ENCODE measurements around the gene CD163L1. TPM values are rescaled to one million over a fixed set of nuclear protein-coding genes. Genes with fewer than 3 reads are reported as not detected.

Gene CD163L1
- total RNA-seq, 2 experiments from 2014 or later = not detected

GRCh38 chr12:7373226-7373625 lies 70.7 kb downstream of the CD163L1 start:
- no TSS peak for BruUV-seq (replicated peaks)
- ChIA-PET POLR2A (interaction anchor here (0.6 kb wide), 2 partner anchors 24 to 126 kb away, joined by 3 read pairs; no protein-coding TSS in a partner anchor), CTCF (ENCODE audit: unreplicated experiment) (no interaction called here)
- no peaks in the 10 kb centered on the region for H3K79me2 ChIP-seq (ENCODE audit: insufficient read depth, low read depth, low read length)
- no peaks in the 10 kb centered on the region for H3K36me3 ChIP-seq (ENCODE audit: insufficient read depth, low read length)
- no peak overlapping the region for H3K27ac ChIP-seq (ENCODE audit: low read depth, low read length, poor library complexity, severe bottlenecking)
- intact Hi-C loops (cut with micrococcal nuclease; ENCODE audit: unreplicated experiment) = no loop called here
- no peaks in the 10 kb centered on the region for H3K9me3 ChIP-seq (ENCODE audit: low read length)
- H3K4me3 ChIP-seq (ENCODE audit: low read depth, low read length, poor library complexity, severe bottlenecking) = no peak overlapping the region
- no peaks in the 10 kb centered on the region for H4K20me1 ChIP-seq (ENCODE audit: insufficient read depth, low read length)
- H2AFZ ChIP-seq (ENCODE audit: low read length) = no peak overlapping the region
- H3K9me2 ChIP-seq (ENCODE audit: insufficient read depth, low read length) = no peaks in the 10 kb centered on the region
- TF ChIP-seq CTCF (conservative IDR thresholded peaks at IDR 0.05; ENCODE audit: low read length) = no peak
- TF ChIP-seq EZH2phosphoT487 (IDR thresholded peaks at IDR 0.05; ENCODE audit: borderline replicate concordance, low read depth, low read length) = no peak
- H3K4me1 ChIP-seq (ENCODE audit: insufficient read depth, low read length, poor library complexity, severe bottlenecking) = no peaks in the 10 kb centered on the region
- no peak for DNase-seq (ENCODE audit: low spot score)
- H3K4me2 ChIP-seq (ENCODE audit: low read length) = no peak overlapping the region

- POLR2A ChIA-PET = no interaction called here
- Histone ChIP-seq H2AFZ (ENCODE audit: low read length) (no peak overlapping the region), H3K27ac (ENCODE audit: low read depth, low read length, poor library complexity, severe bottlenecking) (no peak overlapping the region), H4K20me1 (ENCODE audit: insufficient read depth, low read length) (no peaks in the 10 kb centered on the region), H3K36me3 (ENCODE audit: insufficient read depth, low read length) (no peaks in the 10 kb centered on the region), H3K4me2 (ENCODE audit: low read length) (no peak overlapping the region), H3K4me1 (ENCODE audit: insufficient read depth, low read length, poor library complexity, severe bottlenecking) (no peaks in the 10 kb centered on the region), H3K9me3 (ENCODE audit: low read length) (no peaks in the 10 kb centered on the region), H3K9me2 (ENCODE audit: insufficient read depth, low read length) (no peaks in the 10 kb centered on the region), H3K79me2 (ENCODE audit: insufficient read depth, low read depth, low read length) (no peaks in the 10 kb centered on the region), H3K4me3 (ENCODE audit: low read depth, low read length, poor library complexity, severe bottlenecking) (no peak overlapping the region)
- BruUV-seq (replicated peaks) = no TSS peak
- DNase-seq (ENCODE audit: low spot score) = no peak
- TF ChIP-seq CTCF (conservative IDR thresholded peaks at IDR 0.05; ENCODE audit: low read length) (no peak), EZH2phosphoT487 (IDR thresholded peaks at IDR 0.05; ENCODE audit: borderline replicate concordance, low read depth, low read length) (no peak)
- intact Hi-C loops (cut with micrococcal nuclease; ENCODE audit: unreplicated experiment) = no loop called here
- CTCF ChIA-PET (ENCODE audit: unreplicated experiment) = no interaction called here
Observed at GRCh38 chr12:7369274-7369729, 74.7 kb downstream of the CD163L1 start.

- no peaks in the 10 kb centered on the region for H3K9me2 ChIP-seq (ENCODE audit: insufficient read depth, low read length)
- H3K79me2 ChIP-seq (ENCODE audit: insufficient read depth, low read depth, low read length) = no peaks in the 10 kb centered on the region
- intact Hi-C loops (cut with micrococcal nuclease; ENCODE audit: unreplicated experiment) = no loop called here
- no peak overlapping the region for H3K4me2 ChIP-seq (ENCODE audit: low read length)
- H3K36me3 ChIP-seq (ENCODE audit: insufficient read depth, low read length) = no peaks in the 10 kb centered on the region
- no peak overlapping the region for H3K4me3 ChIP-seq (ENCODE audit: low read depth, low read length, poor library complexity, severe bottlenecking)
- no peaks in the 10 kb centered on the region for H4K20me1 ChIP-seq (ENCODE audit: insufficient read depth, low read length)
- H3K9me3 ChIP-seq (ENCODE audit: low read length) = no peaks in the 10 kb centered on the region
- no peak for DNase-seq (ENCODE audit: low spot score)
- H3K27ac ChIP-seq (ENCODE audit: low read depth, low read length, poor library complexity, severe bottlenecking) = no peak overlapping the region
- no peak for TF ChIP-seq CTCF (conservative IDR thresholded peaks at IDR 0.05; ENCODE audit: low read length)
- no peak overlapping the region for H2AFZ ChIP-seq (ENCODE audit: low read length)
- CTCF ChIA-PET (ENCODE audit: unreplicated experiment) = no interaction called here
- H3K4me1 ChIP-seq (ENCODE audit: insufficient read depth, low read length, poor library complexity, severe bottlenecking) = no peaks in the 10 kb centered on the region
- no TSS peak for BruUV-seq (replicated peaks)
- POLR2A ChIA-PET = no interaction called here
Observed at GRCh38 chr12:7362734-7363133, 81.2 kb downstream of the CD163L1 start.
